Duodenal mucosa (tissue), 2 donors: ENCODE measurements around the gene ADI1.
"Not testable (repeated sequence)": the region's sequence is repeated elsewhere in the genome, so short reads cannot be mapped to it uniquely, and the experiment has no call there.

ENCODE experiments used
- H3K27ac ChIP-seq: one replicate; pipeline ENCODE4 v1.7.0; 2013; ENCODE audit warnings: low read depth, low read length
- H3K27me3 ChIP-seq, 2 donors: one replicate each; pipeline ENCODE4 v1.7.0; 2013; ENCODE audit warnings: low read length in 2 of 2, control low read depth in 1 of 2; ENCODE audit not compliant: insufficient read depth in 2 of 2, control insufficient read depth in 1 of 2
- H3K36me3 ChIP-seq, 2 donors: one replicate each; pipeline ENCODE4 v1.7.0; 2013; ENCODE audit warnings: low read length in 2 of 2, control low read depth in 1 of 2; ENCODE audit not compliant: insufficient read depth in 2 of 2, control insufficient read depth in 1 of 2
- H3K4me1 ChIP-seq, 2 donors: one replicate each; pipeline ENCODE4 v1.7.0; 2013; ENCODE audit warnings: low read length in 2 of 2, control low read depth in 1 of 2; ENCODE audit not compliant: insufficient read depth in 2 of 2, control insufficient read depth in 1 of 2
- H3K4me3 ChIP-seq, 2 donors: one replicate each; pipeline ENCODE4 v1.7.0; 2013; ENCODE audit warnings: low read length in 2 of 2, low read depth in 1 of 2
- H3K9ac ChIP-seq, 2 donors: one replicate each; pipeline ENCODE4 v1.7.0; 2013; ENCODE audit warnings: low read length in 2 of 2, low read depth in 1 of 2
- H3K9me3 ChIP-seq, 2 donors: one replicate each; pipeline ENCODE4 v1.7.0; 2013; ENCODE audit warnings: low read length in 2 of 2, control low read depth in 1 of 2; ENCODE audit not compliant: control insufficient read depth in 1 of 2

ADI1 gene

DNA sequence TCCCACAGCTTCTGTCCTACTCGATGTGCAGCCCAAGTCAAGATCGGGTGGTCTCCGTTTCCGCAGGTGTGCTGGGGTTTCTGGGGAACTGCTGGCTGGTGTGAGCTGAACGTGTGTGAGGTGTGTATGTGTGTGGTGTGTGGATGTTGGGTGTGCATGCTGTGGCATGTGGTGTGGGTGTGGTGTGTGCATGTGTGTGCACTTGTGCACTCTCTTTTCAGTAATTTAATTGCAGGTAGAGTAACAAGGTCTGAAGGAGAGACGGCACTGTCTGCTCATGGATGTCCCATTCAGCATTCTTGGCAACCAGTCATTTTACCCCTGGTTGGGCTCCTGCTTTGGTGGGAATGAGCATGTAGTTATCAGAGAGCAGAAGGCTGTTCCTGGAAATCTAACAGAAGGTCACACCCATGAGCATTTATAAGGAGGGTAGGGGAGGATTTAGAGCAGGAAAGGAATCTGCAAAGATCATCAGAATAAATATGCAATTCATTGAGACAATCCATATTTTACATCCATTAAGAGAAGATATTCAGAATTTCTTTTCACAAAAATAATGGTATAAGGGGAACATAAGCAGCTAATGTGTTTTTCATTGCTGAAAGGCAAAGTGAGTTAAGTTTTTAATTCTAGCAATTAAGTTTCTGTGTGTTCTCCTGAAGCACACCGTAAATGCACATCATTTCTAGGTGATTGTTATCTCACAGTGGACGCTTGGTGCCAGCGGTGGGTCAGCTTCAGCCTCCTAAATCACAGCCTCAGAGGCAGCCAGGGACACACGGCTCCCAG lies 60.7 kb downstream of the ADI1 start:
- no peak overlapping the region for H3K4me3 ChIP-seq
- H3K27me3 ChIP-seq: no peaks in the 10 kb centered on the region
- H3K27ac ChIP-seq: no peak overlapping the region
- H3K36me3 ChIP-seq: peaks cover 8 to 51% of the 10 kb centered on the region in 2 donors
- H3K9me3 ChIP-seq: no peaks in the 10 kb centered on the region
- no peak overlapping the region for H3K9ac ChIP-seq
- H3K4me1 ChIP-seq: peaks cover 0 to 11% of the 10 kb centered on the region in 2 donors

DNA sequence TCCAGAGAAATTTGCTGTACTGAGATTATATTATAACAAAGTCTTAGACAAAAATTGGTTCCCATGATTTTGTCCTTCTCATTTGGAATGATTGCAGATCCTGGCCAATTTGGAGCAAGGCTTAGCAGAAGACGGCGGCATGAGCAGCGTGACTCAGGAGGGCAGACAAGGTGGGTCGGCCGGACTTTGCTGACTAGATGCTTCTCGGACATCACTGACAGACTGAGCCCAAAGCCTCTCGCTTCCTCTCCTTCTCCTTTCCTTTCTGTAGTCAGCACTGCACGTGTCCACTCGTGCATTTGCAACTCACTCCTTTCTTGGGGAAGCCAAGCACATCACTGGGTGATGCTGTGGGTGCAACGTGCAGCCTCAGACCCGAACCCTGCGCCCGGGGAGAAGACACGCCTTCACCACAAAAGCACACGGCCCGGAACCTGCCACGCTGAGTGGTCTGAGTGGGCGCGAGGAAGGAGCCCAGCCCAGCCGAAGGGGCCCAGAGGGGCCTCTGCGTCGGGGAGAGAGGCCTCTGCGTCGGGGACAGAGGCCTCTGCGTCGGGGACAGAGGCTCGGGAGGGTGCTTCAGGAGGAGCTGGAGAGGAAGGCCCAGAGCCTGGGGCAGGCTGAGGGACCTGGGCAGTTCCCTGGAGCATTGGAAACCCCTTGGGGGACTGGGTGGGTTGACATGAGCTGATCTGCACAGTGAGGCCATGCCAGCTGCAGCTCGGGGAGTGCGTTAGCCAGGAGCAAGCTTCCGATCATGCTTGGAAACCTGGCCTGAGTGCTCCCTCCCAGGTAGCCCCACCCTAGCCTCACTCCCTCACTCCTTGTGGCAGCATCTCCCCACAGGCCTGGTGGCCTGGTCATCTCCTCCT lies 61.6 kb downstream of the ADI1 start:
- no peak overlapping the region for H3K27ac ChIP-seq
- no peak overlapping the region for H3K9ac ChIP-seq
- H3K9me3 ChIP-seq: no peaks in the 10 kb centered on the region
- H3K27me3 ChIP-seq: no peaks in the 10 kb centered on the region
- H3K4me3 ChIP-seq: no peak overlapping the region
- peaks cover 0 to 11% of the 10 kb centered on the region in 2 donors for H3K4me1 ChIP-seq
- H3K36me3 ChIP-seq: peaks cover 7 to 55% of the 10 kb centered on the region in 2 donors

DNA sequence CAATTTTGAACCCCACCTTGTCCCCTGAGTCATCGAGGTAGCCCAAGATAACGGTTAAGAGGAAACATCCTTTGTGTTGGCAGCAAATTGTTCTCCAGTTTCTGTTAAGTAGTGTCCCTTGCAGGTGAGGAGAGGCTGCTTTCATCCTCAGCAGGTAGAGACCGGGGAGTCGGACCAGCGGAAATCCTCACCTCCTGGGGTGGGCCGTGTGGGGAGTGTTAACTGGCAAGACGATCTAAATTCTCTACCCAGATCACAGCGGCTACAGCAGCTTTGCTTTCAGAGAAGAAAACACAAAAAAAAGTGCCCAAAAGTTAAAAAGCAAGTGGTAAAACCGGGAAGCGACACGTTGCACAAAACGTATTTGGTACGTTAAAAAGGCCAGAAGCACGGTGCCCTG lies 63.2 kb downstream of the ADI1 start:
- Histone ChIP-seq H3K9ac (no peak overlapping the region), H3K27ac (no peak overlapping the region), H3K4me3 (no peak overlapping the region), H3K4me1 (peaks cover 0 to 5% of the 10 kb centered on the region in 2 donors), H3K27me3 (no peaks in the 10 kb centered on the region), H3K36me3 (peaks cover 6 to 64% of the 10 kb centered on the region in 2 donors), H3K9me3 (no peaks in the 10 kb centered on the region)

DNA sequence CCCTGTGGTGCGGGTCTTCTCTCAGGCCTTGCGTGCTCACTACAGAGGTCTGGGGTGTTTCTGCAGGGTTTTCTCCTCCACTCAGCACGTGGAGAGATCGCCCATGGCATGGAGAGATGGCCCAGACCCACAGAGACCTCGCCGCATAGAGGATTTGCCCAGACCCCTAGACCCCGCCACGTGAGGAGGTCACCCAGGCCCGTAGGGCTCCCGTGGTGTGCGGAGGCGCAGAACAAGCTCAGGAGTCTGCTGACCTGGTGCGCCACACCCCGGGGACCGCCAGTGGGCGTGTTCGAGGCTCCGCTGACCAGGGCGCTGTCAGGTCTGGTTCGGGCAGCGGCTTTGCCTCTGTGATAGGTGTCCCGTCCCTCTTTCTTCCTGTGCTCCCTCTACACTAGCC lies 64.5 kb downstream of the ADI1 start:
- Histone ChIP-seq H3K9me3 (no peaks in the 10 kb centered on the region), H3K36me3 (peaks cover 3 to 60% of the 10 kb centered on the region in 2 donors), H3K4me1 (no peaks in the 10 kb centered on the region), H3K27ac (no peak overlapping the region), H3K27me3 (no peaks in the 10 kb centered on the region), H3K4me3 (no peak overlapping the region), H3K9ac (no peak overlapping the region)

DNA sequence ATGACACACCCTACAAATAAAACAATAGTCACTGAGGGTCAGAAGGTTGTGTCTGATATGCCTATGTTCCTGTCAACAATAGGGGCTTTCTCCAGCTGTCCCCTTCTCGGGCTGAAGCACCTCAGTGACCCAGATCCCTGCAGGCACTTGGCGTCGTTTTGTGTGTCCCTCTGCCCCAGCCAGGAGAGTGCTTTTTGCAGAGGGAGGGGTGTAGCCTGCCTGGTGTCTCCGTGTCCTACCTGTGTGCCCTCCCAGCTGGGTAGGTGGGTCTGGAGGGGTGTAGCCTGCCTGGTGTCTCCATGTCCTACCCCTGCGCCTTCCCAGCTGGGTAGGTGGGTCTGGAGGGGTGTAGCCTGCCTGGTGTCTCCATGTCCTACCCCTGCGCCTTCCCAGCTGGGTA lies 65.3 kb downstream of the ADI1 start:
- H3K4me3 ChIP-seq, H3K9ac ChIP-seq, H3K27me3 ChIP-seq, H3K9me3 ChIP-seq, H3K4me1 ChIP-seq, H3K27ac ChIP-seq: not testable (repeated sequence)
- H3K36me3 ChIP-seq: peaks cover 11 to 62% of the 10 kb centered on the region in 2 donors

DNA sequence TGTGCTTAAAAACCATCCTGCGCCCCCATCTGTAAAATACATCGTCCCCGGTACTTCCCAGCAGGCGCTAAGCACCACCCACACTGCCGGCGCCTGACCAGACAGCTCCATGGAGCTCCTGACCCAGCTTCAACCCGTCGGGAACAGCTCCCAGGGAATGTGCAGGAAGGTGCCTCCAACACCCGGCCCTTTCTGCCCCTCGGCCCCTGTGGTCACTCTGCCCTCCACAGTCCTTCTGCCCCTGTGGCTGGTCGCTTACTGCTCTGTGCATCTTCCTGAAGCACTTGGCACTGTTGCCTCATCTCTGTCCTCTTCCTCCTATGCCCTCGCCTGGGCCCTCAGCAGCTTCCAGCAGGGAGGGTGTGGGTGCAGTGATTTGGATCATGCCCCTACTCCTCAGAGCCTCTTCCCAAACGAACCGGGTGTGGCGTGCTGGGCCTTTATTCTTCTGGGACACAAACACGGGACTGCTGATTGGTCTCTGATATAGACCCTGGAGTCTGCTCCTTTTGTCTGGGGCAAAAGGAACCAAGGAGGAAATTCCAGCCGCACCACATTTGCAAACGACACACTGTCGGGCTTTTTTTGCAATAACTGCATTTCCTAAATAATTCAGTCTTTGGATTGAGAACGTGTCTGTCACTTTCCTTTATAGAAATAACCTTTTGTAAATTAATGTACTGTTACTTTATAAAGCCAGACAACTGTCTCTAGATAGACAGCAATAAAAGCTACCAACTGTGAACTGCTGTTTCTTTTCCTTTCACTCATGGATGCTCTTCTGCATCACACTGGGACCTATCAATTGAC lies 65.9 kb downstream of the ADI1 start:
- Histone ChIP-seq H3K4me3 (no peak overlapping the region), H3K4me1 (no peaks in the 10 kb centered on the region), H3K27ac (no peak overlapping the region), H3K27me3 (no peaks in the 10 kb centered on the region), H3K9me3 (no peaks in the 10 kb centered on the region), H3K36me3 (peaks cover 12 to 62% of the 10 kb centered on the region in 2 donors), H3K9ac (no peak overlapping the region)

DNA sequence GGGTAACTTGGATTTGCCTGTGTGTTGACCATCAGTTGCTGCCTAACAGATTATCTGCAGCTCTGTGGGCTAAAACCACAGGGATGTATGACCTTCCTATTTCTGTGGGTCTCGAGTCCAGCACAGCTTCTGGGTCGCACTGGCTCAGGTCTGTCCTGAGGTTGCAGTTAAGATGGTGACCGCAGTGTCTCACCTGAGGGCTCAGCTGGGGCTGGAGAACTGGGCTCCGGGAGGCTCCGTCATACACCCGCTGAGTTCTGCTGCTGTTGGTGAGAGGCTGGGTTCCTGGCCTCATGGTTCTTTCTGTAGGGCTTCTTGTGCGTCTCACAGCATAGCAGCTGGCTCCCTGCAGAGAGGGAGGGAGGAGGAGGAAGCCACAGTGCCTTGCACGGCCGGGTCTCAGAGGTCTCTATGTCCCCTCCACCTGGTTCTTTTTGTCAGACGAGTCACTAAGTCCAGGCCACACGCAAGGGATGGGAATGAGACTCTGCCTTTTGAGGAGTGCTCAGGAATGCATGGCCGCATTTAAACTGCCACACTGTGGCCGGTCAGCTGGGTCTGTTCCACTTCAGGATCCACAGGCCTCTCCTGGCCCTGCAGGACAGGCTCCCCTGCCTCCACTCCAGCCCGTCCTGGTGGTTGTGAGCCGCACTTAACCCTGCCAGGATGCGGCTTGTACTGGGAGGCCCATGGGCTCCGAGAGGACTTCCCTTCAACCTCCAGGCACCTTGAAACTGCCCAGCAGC lies 67.2 kb downstream of the ADI1 start:
- Histone ChIP-seq H3K27me3 (no peaks in the 10 kb centered on the region), H3K27ac (no peak overlapping the region), H3K36me3 (peaks cover 9 to 63% of the 10 kb centered on the region in 2 donors), H3K4me3 (no peak overlapping the region), H3K9me3 (no peaks in the 10 kb centered on the region), H3K9ac (no peak overlapping the region), H3K4me1 (no peaks in the 10 kb centered on the region)

DNA sequence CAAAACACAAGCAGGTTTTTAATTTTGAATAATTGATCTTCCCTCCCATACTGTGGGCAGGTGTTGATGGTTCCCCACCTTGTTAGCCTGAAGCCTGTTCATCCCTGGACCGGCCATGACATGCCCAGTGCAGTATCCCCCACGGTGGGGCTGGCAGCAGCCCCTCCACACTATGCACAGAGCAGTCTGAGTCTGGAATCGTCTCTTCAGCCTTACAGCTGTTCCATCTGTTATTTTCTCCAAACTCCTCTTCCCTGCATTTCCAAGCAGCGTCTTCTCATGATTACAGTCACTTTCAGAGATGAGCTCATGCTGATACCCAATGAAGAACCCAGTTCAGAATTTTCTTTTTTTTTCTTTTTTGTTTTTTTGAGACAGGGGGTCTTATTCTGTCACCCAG lies 68.2 kb downstream of the ADI1 start:
- Histone ChIP-seq H3K4me3 (no peak overlapping the region), H3K9me3 (no peaks in the 10 kb centered on the region), H3K27me3 (no peaks in the 10 kb centered on the region), H3K27ac (no peak overlapping the region), H3K9ac (no peak overlapping the region), H3K36me3 (peaks cover 15 to 63% of the 10 kb centered on the region in 2 donors), H3K4me1 (no peaks in the 10 kb centered on the region)

DNA sequence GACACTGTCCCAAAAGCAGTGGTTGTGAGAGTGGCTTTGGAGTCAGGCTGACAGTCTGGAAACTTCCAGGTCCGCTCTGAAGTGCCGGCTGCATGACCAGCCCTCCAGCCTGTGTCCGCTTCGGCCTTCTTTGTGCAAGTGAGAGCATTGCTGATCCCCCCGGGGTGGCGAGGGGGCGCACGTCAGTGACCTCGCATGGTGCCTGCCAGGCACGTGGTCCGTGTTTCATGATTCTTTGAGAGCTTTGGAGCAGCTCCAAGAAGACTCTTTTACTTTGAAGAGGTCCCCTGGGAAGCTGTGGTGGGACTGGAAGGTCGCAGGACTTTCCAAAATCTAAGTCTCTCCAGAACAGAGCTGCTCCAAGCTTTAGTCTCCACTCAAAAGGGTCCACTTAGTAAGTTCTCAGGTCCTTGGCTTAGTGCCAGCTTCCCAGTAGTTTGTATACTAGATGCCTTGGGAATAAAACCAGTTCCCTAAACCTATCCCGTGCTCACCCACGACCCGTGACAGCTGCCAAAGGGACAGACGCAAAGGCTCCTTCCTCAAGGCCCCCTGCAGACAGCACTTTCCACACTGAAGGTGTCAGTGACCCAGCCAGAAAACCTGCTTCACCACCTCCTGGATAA lies 68.8 kb downstream of the ADI1 start:
- Histone ChIP-seq H3K9me3 (no peaks in the 10 kb centered on the region), H3K4me1 (no peaks in the 10 kb centered on the region), H3K27me3 (no peaks in the 10 kb centered on the region), H3K27ac (no peak overlapping the region), H3K9ac (no peak overlapping the region), H3K36me3 (peaks cover 22 to 65% of the 10 kb centered on the region in 2 donors), H3K4me3 (no peak overlapping the region)
